GM18951 (cell line): ENCODE data around the gene ACP4.
"Not testable (repeated sequence)": the region's sequence is repeated elsewhere in the genome, so short reads cannot be mapped to it uniquely, and the experiment has no call there.

Source experiments
- POLR2A ChIP-seq: IDR thresholded peaks from 4 replicates; pipeline ENCODE4 v1.6.1; 2011; ENCODE audit warnings: mild to moderate bottlenecking; ENCODE audit not compliant: insufficient read length, insufficient read depth; ENCODE audit errors: extremely low read depth
- in situ Hi-C: fragments of 300-500 bp; cut with MboI; formaldehyde crosslinking; loops from one replicate; pipeline ENCODE4 v1.12.0; 2022; ENCODE audit warnings: low sequenced_read_pairs, mixed read lengths, inconsistent platforms; ENCODE audit not compliant: unreplicated experiment

Gene ACP4

DNA sequence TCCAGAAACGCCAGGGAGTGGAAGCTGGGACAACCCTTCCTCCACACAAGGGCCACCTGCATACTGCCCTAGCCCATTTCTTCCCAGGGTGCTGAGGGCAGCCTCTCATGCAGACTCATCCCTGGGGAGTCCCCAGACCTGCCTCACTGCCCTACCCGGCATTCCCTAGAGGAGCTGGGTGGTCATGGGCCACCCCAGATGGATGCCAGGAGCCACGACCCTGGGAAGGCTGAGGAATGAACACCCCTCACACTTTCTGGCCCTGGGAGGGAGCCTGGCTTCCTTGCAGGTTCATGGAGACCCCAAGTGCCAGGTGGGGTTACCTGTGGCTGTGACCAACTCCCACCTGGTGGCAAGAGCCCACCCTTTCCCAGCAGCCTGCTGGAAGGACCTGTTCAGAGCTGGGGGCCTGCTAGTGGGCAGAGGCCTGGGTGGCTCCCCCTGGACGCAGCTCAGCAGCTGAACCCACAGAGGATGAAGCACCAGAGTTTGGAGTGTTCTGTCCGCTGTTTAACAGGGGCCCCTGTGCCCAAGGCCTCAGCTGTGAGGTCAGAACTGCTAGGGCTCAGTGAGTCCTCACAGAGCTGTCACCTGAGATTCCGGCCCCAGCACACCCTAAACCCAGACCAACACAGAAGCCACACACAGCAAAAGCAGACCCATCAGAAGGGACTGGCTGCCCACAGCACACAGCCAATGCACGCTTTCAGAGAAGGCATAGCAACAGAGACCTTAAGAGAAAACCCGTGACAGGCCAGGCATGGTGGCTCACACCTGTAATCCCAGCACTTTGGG is 6.6 kb downstream of the ACP4 start:
- TF ChIP-seq POLR2A: no peak
- in situ Hi-C loops: loop anchor here (10.0 to 25.0 kb wide), 2 partner anchors 128 to 435 kb away; partner anchors contain the start of gene NAPSA

DNA sequence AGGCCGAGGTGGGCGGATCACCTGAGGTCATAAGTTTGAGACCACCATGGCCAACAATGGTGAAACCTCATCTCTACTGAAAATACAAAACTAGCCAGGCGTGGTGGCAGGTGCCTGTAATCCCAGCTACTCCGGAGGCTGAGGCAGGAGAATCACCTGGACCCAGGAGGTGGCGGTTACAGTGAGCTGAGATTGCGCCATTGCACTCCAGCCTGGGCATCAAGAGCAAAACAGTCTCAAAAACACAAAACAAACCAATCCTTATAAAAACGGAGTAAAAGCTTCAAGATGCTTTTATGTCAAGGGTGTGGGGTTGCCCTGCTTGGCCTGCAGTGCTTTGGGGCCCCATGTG is 7.2 kb downstream of the ACP4 start:
- TF ChIP-seq POLR2A: no peak
- in situ Hi-C loops: loop anchor here (10.0 to 25.0 kb wide), 2 partner anchors 127 to 435 kb away; partner anchors contain the start of gene NAPSA

DNA sequence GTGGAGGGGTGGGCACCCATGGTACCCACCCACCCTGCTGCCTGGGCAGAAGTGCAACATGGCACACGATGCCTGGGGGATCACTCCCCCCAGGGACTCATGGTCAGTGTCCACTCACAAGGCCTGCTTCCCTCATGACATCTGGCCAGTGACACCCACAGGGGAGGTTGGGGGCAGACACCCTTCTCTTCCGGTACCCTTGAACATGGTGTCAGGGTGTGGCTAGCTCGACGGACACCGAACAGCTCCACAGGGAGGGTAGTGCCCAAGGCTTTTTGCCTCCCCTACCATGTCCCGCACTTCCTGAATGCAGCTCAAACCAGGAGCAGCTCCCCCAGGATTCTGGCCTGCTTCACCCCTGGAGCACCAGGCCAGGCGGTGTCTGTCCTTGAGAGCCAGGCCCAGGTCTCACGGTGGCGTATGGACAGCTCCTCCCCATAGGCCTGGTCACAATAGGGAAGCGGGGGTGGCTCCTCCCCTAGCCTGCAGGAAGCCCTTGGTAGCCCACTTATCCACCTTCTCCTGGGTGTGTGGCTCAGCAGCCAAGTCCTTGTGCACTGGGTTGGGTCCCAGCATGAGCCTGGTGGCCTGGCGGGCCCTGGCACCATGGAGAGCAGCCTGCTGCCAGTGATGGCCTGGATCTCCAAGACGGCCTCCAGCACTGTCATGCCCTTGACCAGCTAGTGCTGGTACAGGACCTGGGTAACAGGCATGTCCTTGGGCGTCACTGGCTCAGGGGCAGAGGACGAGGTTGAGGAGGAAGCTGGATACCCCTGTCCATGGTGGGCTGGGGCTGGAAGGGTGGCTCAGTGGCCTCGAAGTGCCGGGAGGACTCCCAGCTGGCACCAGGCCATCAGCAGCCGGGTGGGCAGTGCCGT is 7.8 kb downstream of the ACP4 start:
- in situ Hi-C loops: loop anchor here (10.0 to 25.0 kb wide), 2 partner anchors 127 to 436 kb away; partner anchors contain the start of gene NAPSA
- TF ChIP-seq POLR2A: peak; percentile 17

DNA sequence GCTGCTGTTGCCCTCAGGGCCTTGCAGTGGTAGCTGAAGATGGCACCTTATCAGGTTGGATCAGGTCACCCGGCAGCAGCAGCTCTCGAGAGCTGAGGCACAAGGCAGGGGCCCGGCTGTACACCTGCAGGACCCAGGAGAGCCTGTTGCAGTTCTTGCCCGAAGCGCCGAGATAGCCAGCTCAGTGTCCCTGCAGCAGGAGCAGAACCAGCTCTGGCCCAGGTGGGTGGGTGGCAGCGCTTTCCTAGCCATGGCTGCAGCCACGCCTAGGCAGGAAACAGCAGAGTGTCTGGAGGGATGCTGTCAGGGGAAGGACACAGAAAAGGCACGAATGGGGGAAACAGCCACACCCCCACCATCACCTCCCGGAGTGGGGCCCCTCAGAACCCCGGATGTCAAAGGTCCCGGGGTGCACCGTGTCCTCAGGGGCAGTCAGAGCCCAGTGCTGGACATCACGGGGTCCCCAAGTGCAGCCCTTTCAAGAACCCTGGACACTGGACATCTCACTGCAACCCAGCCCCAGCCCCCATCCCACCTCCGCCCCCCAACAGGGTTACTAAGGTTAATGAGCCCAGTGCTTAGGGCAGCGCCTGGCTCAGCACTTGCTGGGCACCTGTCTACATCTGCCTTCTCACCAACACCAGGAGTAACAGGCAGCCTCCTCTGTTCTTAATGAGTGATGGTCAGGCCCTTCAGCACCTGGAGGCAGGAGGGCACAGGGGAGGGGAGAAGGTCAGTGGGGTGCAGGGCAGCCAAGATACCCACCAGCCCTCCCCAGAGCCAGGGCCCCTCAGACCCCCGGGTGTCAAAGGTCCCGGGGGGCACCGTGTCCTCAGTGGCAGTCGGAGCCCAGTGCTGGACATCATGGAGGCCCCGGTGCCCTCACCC is 8.7 kb downstream of the ACP4 start:
- no peak for TF ChIP-seq POLR2A
- in situ Hi-C loops: loop anchor here (10.0 to 25.0 kb wide), 2 partner anchors 126 to 437 kb away; partner anchors contain the start of gene NAPSA

DNA sequence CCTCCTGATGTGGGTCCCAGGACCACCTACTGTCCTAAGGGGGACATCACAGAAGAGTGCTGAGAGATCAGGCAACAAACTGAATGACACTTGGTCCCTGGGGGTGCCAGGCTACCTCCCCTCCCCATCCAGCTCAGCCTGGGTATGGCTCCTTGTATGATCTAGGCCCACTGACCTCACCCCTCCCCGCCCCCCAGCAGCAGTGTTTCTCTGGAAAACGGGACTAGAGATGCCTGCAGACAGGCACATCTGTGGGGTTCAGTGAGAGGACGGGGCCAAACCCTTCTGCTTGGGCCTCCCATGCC is 9.3 kb downstream of the ACP4 start:
- in situ Hi-C loops: loop anchor here (10.0 to 25.0 kb wide), 2 partner anchors 125 to 437 kb away; partner anchors contain the start of gene NAPSA
- TF ChIP-seq POLR2A: no peak

DNA sequence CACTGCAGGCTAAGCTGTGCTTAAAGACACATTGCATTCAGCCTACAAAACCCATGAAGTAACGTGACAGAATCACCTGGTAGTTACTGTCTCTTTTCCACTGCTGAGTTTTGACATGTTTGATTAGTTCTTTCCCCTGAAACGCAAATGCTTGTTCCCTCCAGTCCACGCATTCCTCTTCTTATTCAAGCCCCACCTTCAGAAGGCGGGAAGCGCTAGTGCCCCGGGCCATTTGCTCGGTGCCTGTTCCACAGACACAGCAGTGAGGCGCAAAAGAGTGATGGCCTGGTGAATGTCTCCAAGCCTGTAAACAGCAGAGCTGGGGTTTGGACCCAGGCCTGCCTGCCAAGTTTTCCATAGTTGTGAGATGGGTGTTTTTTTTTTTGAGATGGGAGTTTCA is 10.9 kb downstream of the ACP4 start:
- TF ChIP-seq POLR2A: no peak
- in situ Hi-C loops: no loop called here

DNA sequence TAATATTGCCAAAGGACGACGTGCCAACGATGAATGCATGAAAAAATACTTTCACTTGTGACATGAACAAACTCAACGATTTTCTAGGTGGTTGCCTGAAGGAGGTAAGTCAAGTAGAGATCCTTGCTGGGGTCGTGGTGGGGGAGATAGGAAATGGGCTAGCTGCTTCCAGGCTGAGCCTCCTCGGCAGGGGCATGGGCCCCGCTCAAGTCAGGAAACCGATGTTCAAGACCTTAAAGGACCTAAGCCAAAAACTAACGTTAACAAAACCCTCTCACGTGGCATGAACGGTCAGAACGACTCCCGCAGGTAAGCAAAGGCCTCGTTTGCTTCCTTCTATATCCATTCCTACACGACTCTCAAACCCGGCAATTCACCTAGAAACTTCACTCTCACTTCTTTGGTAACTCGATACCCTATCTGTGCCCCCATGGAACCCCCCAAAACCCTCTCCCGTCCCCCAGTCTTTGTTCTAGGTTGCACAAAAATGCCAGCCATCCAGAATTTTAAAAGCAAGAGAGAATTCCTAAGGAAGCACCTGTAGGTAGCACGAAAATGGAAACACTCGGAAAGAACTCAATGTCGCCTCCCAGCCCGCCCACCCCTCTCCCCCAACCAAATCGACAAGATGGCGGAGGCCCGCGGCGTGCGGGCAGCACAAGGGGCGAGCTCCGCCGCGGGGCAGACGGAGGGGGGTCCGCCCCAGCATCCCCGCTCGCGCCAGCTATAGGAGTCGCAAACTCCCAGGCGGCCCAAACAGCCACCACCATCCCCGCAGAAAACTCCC is 13.6 kb downstream of the ACP4 start:
- TF ChIP-seq POLR2A: no peak
- in situ Hi-C loops: no loop called here

DNA sequence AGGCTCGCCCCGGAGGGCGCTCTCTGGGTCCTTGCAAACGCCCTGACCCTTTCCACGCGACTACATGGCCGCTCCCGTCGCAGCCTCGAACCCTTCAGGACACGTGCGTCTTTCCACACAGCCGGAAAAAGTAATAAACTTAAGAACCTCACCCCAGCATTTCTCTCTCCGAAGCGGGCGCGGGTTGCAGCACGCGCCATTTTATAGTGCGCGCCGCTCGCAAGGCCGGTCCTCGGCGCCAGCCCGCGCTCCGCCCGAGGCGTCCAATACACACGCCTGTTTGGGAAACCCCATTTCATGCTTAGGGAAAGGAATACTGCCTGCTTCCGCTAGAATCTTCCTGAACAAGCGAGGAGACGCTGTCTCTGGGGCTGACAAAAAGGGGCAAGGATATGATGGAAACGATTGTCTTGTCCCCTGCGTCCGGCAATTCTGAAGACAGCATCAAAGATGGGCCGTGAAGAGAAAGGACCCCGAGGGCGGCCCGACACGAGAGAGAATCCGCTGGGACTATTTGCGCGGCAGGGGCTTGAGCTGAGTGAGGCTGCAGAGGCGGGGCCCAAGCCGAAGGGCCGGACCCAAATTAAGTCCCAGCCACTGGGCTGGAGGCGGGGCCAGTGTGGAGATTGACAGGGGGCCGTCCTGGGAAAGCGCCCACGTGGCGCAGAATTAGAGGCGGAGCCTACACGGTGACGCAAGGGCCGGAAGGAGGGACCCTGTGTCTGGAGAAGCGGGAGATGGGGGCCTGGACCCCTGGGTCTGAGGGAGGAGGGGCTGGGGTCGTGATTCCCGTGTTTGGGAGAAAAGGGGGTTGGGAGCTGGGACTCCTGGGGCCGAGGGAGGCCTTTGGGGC is 14.4 kb downstream of the ACP4 start:
- in situ Hi-C loops: no loop called here
- peak; percentile 98 for TF ChIP-seq POLR2A

DNA sequence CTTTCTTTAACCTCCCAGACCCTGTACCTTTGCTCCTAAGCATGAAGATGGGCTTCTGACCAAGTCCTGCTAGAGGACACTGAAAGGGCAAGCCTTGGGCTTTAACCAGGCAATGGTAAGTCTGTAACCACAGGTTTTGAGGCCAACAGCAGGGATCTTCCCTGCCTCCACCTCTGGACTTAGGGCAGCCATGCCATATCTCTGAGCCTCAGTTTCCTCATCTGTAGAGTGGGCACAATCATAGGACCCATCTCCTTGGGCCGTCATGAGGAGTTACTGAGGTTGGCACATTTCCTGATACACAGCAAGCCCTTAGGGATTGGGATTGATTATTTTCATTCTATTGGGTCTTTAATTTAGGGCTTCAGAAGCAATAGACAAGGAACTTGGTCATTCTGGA is 18.6 kb downstream of the ACP4 start:
- in situ Hi-C loops: no loop called here

DNA sequence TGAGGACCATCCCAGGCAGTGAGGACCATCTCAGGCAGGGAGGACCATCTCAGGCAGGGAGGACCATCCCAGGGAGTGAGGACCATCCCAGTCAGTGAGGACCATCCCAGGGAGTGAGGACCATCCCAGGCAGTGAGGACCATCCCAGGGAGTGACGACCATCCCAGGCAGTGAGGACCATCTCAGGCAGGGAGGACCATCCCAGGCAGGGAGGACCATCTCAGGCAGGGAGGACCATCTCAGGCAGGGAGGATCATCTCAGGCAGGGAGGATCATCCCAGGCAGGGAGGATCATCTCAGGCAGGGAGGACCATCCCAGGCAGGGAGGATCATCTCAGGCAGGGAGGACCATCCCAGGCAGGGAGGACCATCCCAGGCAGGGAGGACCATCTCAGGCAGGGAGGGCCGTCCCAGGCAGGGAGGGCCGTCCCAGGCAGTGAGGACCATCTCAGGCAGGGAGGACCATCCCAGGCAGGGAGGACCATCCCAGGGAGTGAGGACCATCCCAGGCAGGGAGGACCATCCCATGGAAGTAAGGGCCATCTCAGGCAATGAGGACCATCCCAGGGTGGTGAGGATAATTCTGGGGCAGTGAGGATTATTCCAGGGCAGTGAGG is 21.5 kb downstream of the ACP4 start:
- in situ Hi-C loops: not testable (repeated sequence)

More for the DNA sequence above, 18.6 kb downstream of the ACP4 start:
- TF ChIP-seq POLR2A: no peak

DNA sequence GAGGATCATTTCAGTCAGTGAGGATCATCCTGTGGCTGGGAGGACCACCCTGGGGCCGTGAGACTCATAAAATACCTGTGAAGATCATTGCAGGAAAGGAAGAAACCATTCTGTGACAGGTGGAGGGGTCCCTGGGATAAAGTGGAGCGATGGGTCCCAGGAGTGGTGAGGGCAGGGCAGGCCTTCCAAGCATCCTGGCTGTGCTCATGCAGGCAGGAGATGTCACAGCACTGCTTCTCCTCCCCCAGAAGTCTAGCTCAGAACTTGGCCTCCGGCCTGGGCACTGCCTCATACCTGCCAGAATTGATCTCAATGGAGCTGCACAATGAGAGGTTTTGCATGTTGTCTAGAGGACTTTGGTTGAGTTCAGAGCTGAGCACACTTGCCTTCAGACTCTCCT is 22.3 kb downstream of the ACP4 start:
- TF ChIP-seq POLR2A: no peak
- in situ Hi-C loops: no loop called here
